ENCODE data around the gene FIGNL2. TPM values are rescaled to one million over a fixed set of nuclear protein-coding genes. Genes with fewer than 3 reads are reported as not detected.

FIGNL2 gene
- total and polyA plus RNA-seq, 2 donors (not counting 1 experiment from before 2014, with no cell fraction given): 0.07 to 0.17 TPM

- Histone ChIP-seq H2AFZ (ENCODE audit: low read length) (no peak overlapping the region), H4K20me1 (ENCODE audit: control insufficient read depth, extremely low read depth, insufficient read depth, low read length) (no peaks in the 10 kb centered on the region), H3K4me3 (replicated peaks in 1 of 4; ENCODE audit: control extremely low read depth in 1 of 4, insufficient read depth in 1 of 4, low read depth in 3 of 4, low read length in 4 of 4) (no peak overlapping the region), H3K9ac (ENCODE audit: insufficient read depth, low read length) (no peak overlapping the region), H3K27ac (ENCODE audit: insufficient read depth, low read length) (no peak overlapping the region), H3K27me3 (ENCODE audit: control insufficient read depth, insufficient read depth, low read length) (no peaks in the 10 kb centered on the region), H3K4me2 (ENCODE audit: extremely low read depth, insufficient read depth, low read length) (no peak overlapping the region), H3K9me3 (ENCODE audit: control insufficient read depth, insufficient read depth, low read depth, low read length) (no peaks in the 10 kb centered on the region), H3K79me2 (ENCODE audit: control insufficient read depth, insufficient read depth, low read length) (no peaks in the 10 kb centered on the region), H3K36me3 (ENCODE audit: control insufficient read depth, insufficient read depth, low read length) (no peaks in the 10 kb centered on the region), H3K4me1 (ENCODE audit: control insufficient read depth, extremely low read depth, insufficient read depth, low read length) (no peaks in the 10 kb centered on the region)
- TF ChIP-seq CTCF (conservative IDR thresholded peaks at IDR 0.05 in 1 of 2, IDR thresholded peaks at IDR 0.05 in 1 of 2; ENCODE audit: low read depth in 1 of 2, low read length in 2 of 2) (no peak), EZH2 (IDR thresholded peaks at IDR 0.05; ENCODE audit: low read length, missing control alignments) (no peak)
- no peak for DNase-seq (ENCODE audit: low read depth in 2 of 2)
Observed at GRCh38 chr12:51895378-51896135, 47.0 kb upstream of the FIGNL2 start.

- Histone ChIP-seq H3K9me3 (ENCODE audit: control insufficient read depth, insufficient read depth, low read depth, low read length) (no peaks in the 10 kb centered on the region), H3K9ac (ENCODE audit: insufficient read depth, low read length) (no peak overlapping the region), H3K4me1 (ENCODE audit: control insufficient read depth, extremely low read depth, insufficient read depth, low read length) (no peaks in the 10 kb centered on the region), H3K36me3 (ENCODE audit: control insufficient read depth, insufficient read depth, low read length) (no peaks in the 10 kb centered on the region), H3K79me2 (ENCODE audit: control insufficient read depth, insufficient read depth, low read length) (no peaks in the 10 kb centered on the region), H2AFZ (ENCODE audit: low read length) (no peak overlapping the region), H3K4me3 (replicated peaks in 1 of 4; ENCODE audit: control extremely low read depth in 1 of 4, insufficient read depth in 1 of 4, low read depth in 3 of 4, low read length in 4 of 4) (no peak overlapping the region), H3K4me2 (ENCODE audit: extremely low read depth, insufficient read depth, low read length) (no peak overlapping the region), H3K27me3 (ENCODE audit: control insufficient read depth, insufficient read depth, low read length) (no peaks in the 10 kb centered on the region), H3K27ac (ENCODE audit: insufficient read depth, low read length) (no peak overlapping the region), H4K20me1 (ENCODE audit: control insufficient read depth, extremely low read depth, insufficient read depth, low read length) (no peaks in the 10 kb centered on the region)
- no peak for DNase-seq (ENCODE audit: low read depth in 2 of 2)
- no peak for TF ChIP-seq EZH2 (IDR thresholded peaks at IDR 0.05; ENCODE audit: low read length, missing control alignments)
- TF ChIP-seq CTCF (conservative IDR thresholded peaks at IDR 0.05 in 1 of 2, IDR thresholded peaks at IDR 0.05 in 1 of 2; ENCODE audit: low read depth in 1 of 2, low read length in 2 of 2): no peak
Observed at GRCh38 chr12:51893786-51894185, 45.3 kb upstream of the FIGNL2 start.

GRCh38 chr12:51891843-51892242 is 43.3 kb upstream of the FIGNL2 start:
- Histone ChIP-seq H3K4me1 (ENCODE audit: control insufficient read depth, extremely low read depth, insufficient read depth, low read length) (no peaks in the 10 kb centered on the region), H3K27me3 (ENCODE audit: control insufficient read depth, insufficient read depth, low read length) (no peaks in the 10 kb centered on the region), H3K4me2 (ENCODE audit: extremely low read depth, insufficient read depth, low read length) (no peak overlapping the region), H2AFZ (ENCODE audit: low read length) (no peak overlapping the region), H3K79me2 (ENCODE audit: control insufficient read depth, insufficient read depth, low read length) (no peaks in the 10 kb centered on the region), H3K27ac (ENCODE audit: insufficient read depth, low read length) (no peak overlapping the region), H3K9ac (ENCODE audit: insufficient read depth, low read length) (no peak overlapping the region), H3K9me3 (ENCODE audit: control insufficient read depth, insufficient read depth, low read depth, low read length) (no peaks in the 10 kb centered on the region), H3K4me3 (replicated peaks in 1 of 4; ENCODE audit: control extremely low read depth in 1 of 4, insufficient read depth in 1 of 4, low read depth in 3 of 4, low read length in 4 of 4) (no peak overlapping the region), H4K20me1 (ENCODE audit: control insufficient read depth, extremely low read depth, insufficient read depth, low read length) (no peaks in the 10 kb centered on the region), H3K36me3 (ENCODE audit: control insufficient read depth, insufficient read depth, low read length) (no peaks in the 10 kb centered on the region)
- TF ChIP-seq EZH2 (IDR thresholded peaks at IDR 0.05; ENCODE audit: low read length, missing control alignments) (no peak), CTCF (conservative IDR thresholded peaks at IDR 0.05 in 1 of 2, IDR thresholded peaks at IDR 0.05 in 1 of 2; ENCODE audit: low read depth in 1 of 2, low read length in 2 of 2) (peak in 1 of 2 donors; percentile 43)
- peak in 1 of 2 donors; percentile 51 for DNase-seq (ENCODE audit: low read depth in 2 of 2)
